GM23248 (cell line): ENCODE data around the gene PRKD3. TPM values are rescaled to one million over a fixed set of nuclear protein-coding genes. Genes with fewer than 3 reads are reported as not detected.

ENCODE experiments used
- DNase-seq: peaks from one replicate; pipeline ENCODE4 v3.0.0-alpha.2; 2015
- H2AFZ ChIP-seq: fragments of 200-600 bp; sonication (generic); 2 replicates; pipeline ENCODE4 v1.6.1; 2016; ENCODE audit warnings: antibody characterized with exemption
- H3F3A ChIP-seq: fragments of 200-600 bp; sonication (generic); 2 replicates; pipeline ENCODE4 v1.6.1; 2016; ENCODE audit warnings: mild to moderate bottlenecking, antibody characterized with exemption, mixed run types; ENCODE audit not compliant: insufficient read depth
- H3K27ac ChIP-seq: fragments of 200-600 bp; sonication (generic); 2 replicates; pipeline ENCODE4 v1.5.1; 2016; ENCODE audit warnings: mild to moderate bottlenecking
- H3K27me3 ChIP-seq: fragments of 200-600 bp; sonication (generic); replicated peaks from 2 replicates; pipeline ENCODE4 v1.6.1; 2016; ENCODE audit warnings: mild to moderate bottlenecking; ENCODE audit not compliant: insufficient read depth
- H3K36me3 ChIP-seq: fragments of 200-600 bp; sonication (generic); 2 replicates; pipeline ENCODE4 v1.6.1; 2016; ENCODE audit warnings: low read depth, mild to moderate bottlenecking
- H3K4me1 ChIP-seq: fragments of 200-600 bp; sonication (generic); 2 replicates; pipeline ENCODE4 v1.6.1; 2016; ENCODE audit warnings: mild to moderate bottlenecking; ENCODE audit not compliant: insufficient read depth
- H3K4me2 ChIP-seq: fragments of 200-600 bp; sonication (generic); one replicate; pipeline ENCODE4 v1.6.1; 2016; ENCODE audit warnings: mild to moderate bottlenecking; ENCODE audit not compliant: unreplicated experiment
- H3K4me3 ChIP-seq: fragments of 200-600 bp; sonication (generic); 2 replicates; pipeline ENCODE4 v1.5.1; 2016; ENCODE audit warnings: mild to moderate bottlenecking
- H3K79me2 ChIP-seq: fragments of 200-600 bp; sonication (generic); 2 replicates; pipeline ENCODE4 v1.6.1; 2016; ENCODE audit warnings: mild to moderate bottlenecking; ENCODE audit not compliant: insufficient read depth
- H3K9ac ChIP-seq: fragments of 200-600 bp; sonication (generic); 2 replicates; pipeline ENCODE4 v1.6.1; 2016; ENCODE audit warnings: mild to moderate bottlenecking
- H3K9me2 ChIP-seq: fragments of 200-600 bp; sonication (generic); 2 replicates; pipeline ENCODE4 v1.6.1; 2016; ENCODE audit warnings: mixed run types, mild to moderate bottlenecking, moderate library complexity; ENCODE audit not compliant: insufficient read depth
- H3K9me3 ChIP-seq: fragments of 200-600 bp; sonication (generic); one replicate; pipeline ENCODE4 v1.6.1; 2017; ENCODE audit warnings: low read depth
- H4K20me1 ChIP-seq: fragments of 200-600 bp; sonication (generic); 2 replicates; pipeline ENCODE4 v1.6.0; 2016; ENCODE audit not compliant: insufficient read depth
- EZH2 ChIP-seq: fragments of 200-600 bp; sonication (generic); IDR thresholded peaks from 2 replicates; pipeline ENCODE4 v1.6.1; 2018; ENCODE audit warnings: antibody characterized with exemption, mild to moderate bottlenecking; ENCODE audit not compliant: insufficient read depth, poor library complexity, severe bottlenecking
- EZH2phosphoT487 ChIP-seq: fragments of 200-600 bp; sonication (generic); IDR thresholded peaks from 2 replicates; pipeline ENCODE4 v1.6.1; 2018; ENCODE audit warnings: antibody characterized with exemption, moderate library complexity, mild to moderate bottlenecking, low read depth; ENCODE audit not compliant: insufficient read depth
- WGBS, 2 experiments: methylation state at CpG; one replicate each; pipeline ENCODE4 v1.1.6; 2015 to 2017; ENCODE audit warnings: low lambda C conversion rate in 2 of 2, low coverage in 1 of 2; ENCODE audit errors: missing lambda C conversion rate in 2 of 2; 5-methylcytosine and 5-hydroxymethylcytosine counted together
- in situ Hi-C: fragments of 300-500 bp; cut with MboI; formaldehyde crosslinking; loops from 2 replicates; pipeline ENCODE4 v1.15.0; 2020
- polyA plus RNA-seq: library from polyadenylated mRNA; unstranded; fragments of >200 nt; fragmentation: Nextera tagmentation; extraction: Ambion mirVana; gene quantifications from 2 replicates; pipeline ENCODE4 v1.2.1, GENCODE V29; 2016
- total RNA-seq: library from RNA; depleted of rRNA; stranded (reverse); fragments of >200 nt; shearing (Covaris generic); gene quantifications from 2 replicates; pipeline ENCODE4 v1.2.3, GENCODE V29; 2014

PRKD3 gene
- total and polyA plus RNA-seq, 2 experiments from 2014 or later = 19.7 to 74.0 TPM

DNA sequence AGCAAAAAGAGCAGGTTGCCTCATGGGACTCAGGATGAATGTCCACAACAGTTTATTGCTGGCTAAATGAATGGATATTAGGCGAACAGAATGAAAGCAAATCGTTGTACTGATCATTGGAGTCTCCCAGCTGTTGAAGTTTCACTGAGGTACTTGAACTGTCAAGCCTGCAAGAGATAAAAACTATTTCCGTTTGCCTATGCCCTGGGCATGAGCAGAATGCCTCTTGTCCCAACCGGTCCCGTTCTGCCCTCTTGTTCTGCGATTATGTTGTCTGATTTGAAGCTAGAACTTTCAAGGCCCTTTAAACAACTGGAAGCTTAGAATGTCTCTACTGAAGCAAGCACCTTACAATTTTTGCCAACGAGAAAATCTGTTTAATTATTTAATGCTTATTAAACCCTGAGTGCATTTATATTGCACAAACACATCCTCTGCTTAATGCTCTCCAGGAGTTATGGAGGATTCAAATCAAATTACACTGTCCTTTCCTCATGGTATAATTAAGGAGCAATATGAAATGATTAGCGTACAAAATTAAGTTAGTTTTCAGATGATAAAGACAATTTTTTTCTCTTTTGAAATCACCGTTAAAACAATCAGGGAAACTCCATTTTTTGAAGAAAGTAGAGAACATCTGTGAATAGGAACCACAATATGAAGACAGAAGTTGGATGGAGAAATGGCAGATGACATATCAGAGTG lies 37.5 kb upstream of the PRKD3 start:
- H3K9me3 ChIP-seq = no peaks in the 10 kb centered on the region
- WGBS, 2 experiments = 86 to 87% methylated on average over 9 of the region's 9 CpGs
- H3K9ac ChIP-seq = no peak overlapping the region
- 0 out of 2 replicates have a peak, but pooled peaks cover 6% of the 10 kb centered on the region for H3F3A ChIP-seq
- peaks cover 21% of the 10 kb centered on the region; the same call in 1 of the 2 replicates for H3K4me1 ChIP-seq
- H3K27me3 ChIP-seq = no peaks in the 10 kb centered on the region
- no peak overlapping the region for H3K27ac ChIP-seq
- no peaks in the 10 kb centered on the region for H3K36me3 ChIP-seq
- H3K4me2 ChIP-seq = no peak overlapping the region
- in situ Hi-C loops = no loop called here
- H2AFZ ChIP-seq = no peak overlapping the region
- H3K9me2 ChIP-seq = no peaks in the 10 kb centered on the region
- H4K20me1 ChIP-seq = no peaks in the 10 kb centered on the region
- H3K4me3 ChIP-seq = no peak overlapping the region
- DNase-seq = no peak
- no peak for TF ChIP-seq EZH2phosphoT487
- no peak for TF ChIP-seq EZH2
- no peaks in the 10 kb centered on the region for H3K79me2 ChIP-seq

- H3K36me3 ChIP-seq = no peaks in the 10 kb centered on the region
- no peaks in the 10 kb centered on the region for H3K9me2 ChIP-seq
- 85 to 87% methylated on average over 3 of the region's 3 CpGs for WGBS, 2 experiments
- H3K27ac ChIP-seq = no peak overlapping the region
- H3K4me2 ChIP-seq = no peak overlapping the region
- in situ Hi-C loops = no loop called here
- no peak overlapping the region for H3K9ac ChIP-seq
- no peaks in the 10 kb centered on the region for H3K9me3 ChIP-seq
- no peak overlapping the region for H3K4me3 ChIP-seq
- DNase-seq = no peak
- 0 out of 2 replicates have a peak, but pooled peaks cover 6% of the 10 kb centered on the region for H3F3A ChIP-seq
- TF ChIP-seq EZH2 (no peak), EZH2phosphoT487 (no peak)
- no peaks in the 10 kb centered on the region for H4K20me1 ChIP-seq
- no peak overlapping the region for H2AFZ ChIP-seq
- no peaks in the 10 kb centered on the region for H3K27me3 ChIP-seq
- H3K79me2 ChIP-seq = no peaks in the 10 kb centered on the region
- peaks cover 25% of the 10 kb centered on the region; the same call in 1 of the 2 replicates for H3K4me1 ChIP-seq
These were observed 36.7 kb upstream of the PRKD3 start for GRCh38 chr2:37361216-37361815.

DNA sequence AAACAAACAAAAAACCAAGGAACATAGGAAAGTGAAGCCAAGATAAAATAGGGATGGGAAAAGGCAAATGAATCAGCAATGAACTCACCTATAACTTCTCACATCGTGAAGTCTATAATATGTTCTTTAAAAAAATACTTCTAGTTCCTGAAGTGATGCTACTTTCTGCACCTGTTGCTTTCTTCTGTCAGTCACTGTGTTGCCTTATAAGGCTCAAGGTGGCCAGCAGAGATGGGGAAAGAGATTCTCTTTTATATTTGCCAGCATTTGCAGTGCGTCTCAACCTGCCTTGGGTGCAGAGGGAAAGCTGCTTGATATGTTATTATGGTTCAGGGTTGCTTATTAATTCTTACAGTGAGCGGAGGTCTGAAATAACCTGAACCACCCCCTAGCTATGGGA lies 33.8 kb upstream of the PRKD3 start:
- no peaks in the 10 kb centered on the region for H3K9me2 ChIP-seq
- DNase-seq = no peak
- 97 to 98% methylated on average over 3 of the region's 3 CpGs for WGBS, 2 experiments
- no peak overlapping the region for H3K4me3 ChIP-seq
- H3K27ac ChIP-seq = no peak overlapping the region
- H2AFZ ChIP-seq = no peak overlapping the region
- no peaks in the 10 kb centered on the region for H3K27me3 ChIP-seq
- in situ Hi-C loops = no loop called here
- H3K36me3 ChIP-seq = no peaks in the 10 kb centered on the region
- H3K79me2 ChIP-seq = no peaks in the 10 kb centered on the region
- no peaks in the 10 kb centered on the region for H4K20me1 ChIP-seq
- no peak for TF ChIP-seq EZH2
- no peak for TF ChIP-seq EZH2phosphoT487
- no peak overlapping the region for H3K9ac ChIP-seq
- H3F3A ChIP-seq = no peaks in the 10 kb centered on the region
- no peak overlapping the region for H3K4me2 ChIP-seq
- peaks cover 17% of the 10 kb centered on the region; the same call in 1 of the 2 replicates for H3K4me1 ChIP-seq
- no peaks in the 10 kb centered on the region for H3K9me3 ChIP-seq

DNA sequence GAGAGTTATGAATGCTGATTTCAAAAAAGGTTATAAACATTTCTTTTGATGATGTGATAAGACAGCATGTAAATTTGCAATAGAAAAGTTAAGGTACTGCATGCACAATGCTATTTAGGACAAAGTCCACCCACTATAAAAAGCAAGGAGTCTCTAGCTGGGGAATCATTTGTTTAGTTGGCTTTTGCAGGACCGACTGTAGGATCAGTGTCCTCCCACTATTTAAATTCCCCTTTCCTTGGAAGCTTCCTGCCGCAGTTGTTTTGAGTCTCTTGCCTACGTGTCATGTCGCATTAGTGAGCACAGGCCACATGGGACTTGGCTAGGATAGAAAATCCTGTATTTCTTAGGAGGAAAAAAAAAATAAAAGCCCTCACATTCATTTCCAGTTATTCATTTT lies 32.9 kb upstream of the PRKD3 start:
- Histone ChIP-seq H3K27ac (no peak overlapping the region), H3K36me3 (no peaks in the 10 kb centered on the region), H3K4me2 (peak overlapping the region; percentile 29), H3K27me3 (no peaks in the 10 kb centered on the region), H3K79me2 (no peaks in the 10 kb centered on the region), H3K4me1 (peaks cover 17% of the 10 kb centered on the region; the same call in 1 of the 2 replicates), H2AFZ (peak overlapping the region; percentile 56), H3K9ac (peak overlapping the region; percentile 18), H3K4me3 (no peak overlapping the region), H3K9me3 (no peaks in the 10 kb centered on the region), H3K9me2 (no peaks in the 10 kb centered on the region), H3F3A (no peaks in the 10 kb centered on the region), H4K20me1 (no peaks in the 10 kb centered on the region)
- 14 to 24% methylated on average over 4 of the region's 4 CpGs for WGBS, 2 experiments
- DNase-seq = peak; percentile 50
- TF ChIP-seq EZH2 (no peak), EZH2phosphoT487 (no peak)
- in situ Hi-C loops = no loop called here
